ENCODE results near the gene AOC2.
"Not testable (repeated sequence)": the region's sequence is repeated elsewhere in the genome, so short reads cannot be mapped to it uniquely, and the experiment has no call there.

Gene AOC2

GRCh38 chr17:42832213-42832933 lies 12.0 kb upstream of the AOC2 start:
- DNase-seq = no peak

- peak; percentile 91 for DNase-seq
These were observed 11.2 kb upstream of the AOC2 start, which contains the start of gene PSME3 for GRCh38 chr17:42832934-42833766. TSS of gene PSME3 (plus strand) at chr17:42833397. CDS start at chr17:42833632, 235 bp downstream.

- no peak for DNase-seq
These were observed 10.5 kb upstream of the AOC2 start for GRCh38 chr17:42833767-42834422.

GRCh38 chr17:42835732-42836131 lies 8.6 kb upstream of the AOC2 start:
- DNase-seq = no peak

- DNase-seq = no peak
These were observed 2.2 kb upstream of the AOC2 start for GRCh38 chr17:42841975-42842685.

- peak; percentile 70 for DNase-seq
These were observed 934 bp upstream of the AOC2 start for GRCh38 chr17:42843358-42843934.

GRCh38 chr17:42844761-42845555 lies 578 bp downstream of the AOC2 start:
- no peak for DNase-seq

GRCh38 chr17:42845556-42845917 lies 1.2 kb downstream of the AOC2 start:
- DNase-seq = no peak

GRCh38 chr17:42845918-42846593 lies 1.7 kb downstream of the AOC2 start:
- no peak for DNase-seq

DNA sequence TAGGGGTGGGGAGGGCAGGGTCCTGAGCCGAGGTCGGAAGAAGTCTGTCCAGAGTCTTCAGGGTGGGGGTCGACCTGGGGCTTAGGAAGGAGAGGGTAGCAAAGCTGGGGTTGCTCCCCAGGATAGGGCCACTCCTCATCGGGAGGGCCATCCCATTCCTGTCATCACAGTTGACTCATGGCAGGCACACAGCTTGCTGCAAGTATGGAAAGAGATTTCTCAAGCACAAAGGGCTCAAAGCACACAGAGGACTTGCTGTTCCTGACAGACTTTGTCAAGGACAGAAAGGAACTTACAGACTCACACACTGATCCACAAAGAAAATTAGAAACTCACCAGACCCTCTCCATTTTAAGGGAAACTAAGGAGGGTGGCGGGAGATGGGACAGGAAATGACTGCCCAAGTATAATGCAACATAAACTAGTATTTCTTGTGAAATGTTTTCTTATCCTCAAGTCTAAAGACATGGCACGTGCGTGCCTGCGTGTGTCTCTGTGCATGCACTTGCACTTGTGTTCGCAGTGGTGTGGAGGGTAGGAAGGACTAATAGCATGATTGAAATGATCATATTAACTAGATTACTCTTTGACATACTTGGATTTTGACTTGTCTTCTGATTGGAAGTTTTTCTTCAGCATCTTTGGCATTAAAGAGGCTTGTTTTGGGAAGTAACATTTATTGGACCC lies 2.4 kb downstream of the AOC2 start:
- no peak for DNase-seq

DNA sequence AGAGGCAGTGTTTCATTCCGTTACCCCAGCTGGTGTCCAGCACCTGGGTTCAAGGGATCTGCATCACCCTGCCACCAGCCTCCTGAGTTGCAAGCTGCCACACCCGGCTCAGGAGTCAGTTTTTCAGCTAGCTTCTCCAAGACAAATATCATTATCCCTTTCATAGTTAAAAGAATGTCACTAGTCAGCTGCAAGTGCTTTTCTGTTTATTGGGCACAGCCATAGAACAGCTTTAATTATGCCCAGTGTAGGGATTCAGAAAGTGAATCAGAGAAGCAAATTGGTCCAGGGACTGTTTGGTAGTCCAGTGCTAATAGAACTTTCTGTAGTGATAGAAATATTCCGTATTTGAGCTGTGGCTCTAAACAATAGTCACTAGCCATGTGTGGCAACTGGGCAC lies 3.7 kb downstream of the AOC2 start:
- DNase-seq = no peak

DNA sequence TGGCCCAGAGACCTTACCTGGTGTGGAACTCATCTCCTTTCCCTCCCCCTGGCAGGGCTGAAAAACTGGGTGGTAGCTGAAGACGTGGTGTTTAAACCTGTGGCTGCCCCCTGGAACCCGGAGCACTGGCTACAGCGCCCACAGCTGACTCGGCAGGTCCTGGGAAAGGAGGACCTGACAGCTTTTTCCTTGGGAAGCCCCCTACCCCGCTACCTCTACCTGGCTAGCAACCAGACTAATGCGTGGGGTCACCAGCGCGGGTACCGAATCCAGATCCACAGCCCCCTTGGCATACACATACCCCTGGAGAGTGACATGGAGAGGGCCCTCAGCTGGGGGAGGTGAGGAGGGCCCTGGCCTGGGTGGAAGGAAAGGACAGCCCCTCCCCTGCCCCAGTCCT lies 4.7 kb downstream of the AOC2 start:
- DNase-seq = no peak

DNA sequence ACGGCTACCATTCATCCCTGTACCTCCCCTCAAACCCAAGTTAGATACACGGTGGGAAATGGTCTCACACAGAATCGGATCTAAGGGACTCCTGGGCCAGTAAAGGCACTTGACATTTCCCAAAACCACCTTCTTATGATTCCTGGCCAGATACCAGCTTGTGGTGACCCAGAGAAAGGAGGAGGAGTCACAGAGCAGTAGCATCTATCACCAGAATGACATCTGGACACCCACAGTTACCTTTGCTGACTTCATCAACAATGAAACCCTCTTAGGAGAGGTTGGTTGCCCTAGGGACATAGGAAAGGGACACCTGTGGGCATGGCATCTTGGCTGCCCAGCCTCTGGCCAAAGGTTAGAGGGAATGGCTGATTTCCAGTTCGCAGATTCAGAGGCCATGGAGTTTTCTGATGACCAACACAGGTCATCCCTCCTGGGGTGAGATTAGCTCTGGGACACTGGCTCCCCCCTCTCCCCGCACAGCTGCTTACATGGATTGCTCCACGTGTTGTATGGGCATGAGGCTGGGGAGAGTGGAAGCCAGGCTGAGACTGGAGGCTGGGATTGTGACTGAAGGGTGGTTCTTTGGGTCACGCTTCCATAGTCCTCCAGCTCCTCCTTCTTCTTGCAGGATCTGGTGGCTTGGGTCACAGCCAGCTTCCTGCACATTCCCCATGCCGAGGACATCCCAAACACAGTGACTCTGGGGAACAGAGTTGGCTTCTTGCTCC lies 5.2 kb downstream of the AOC2 start:
- DNase-seq = no peak

GRCh38 chr17:42850954-42851353 lies 6.6 kb downstream of the AOC2 start, which contains the start of gene AOC3:
TSS of gene AOC3 (plus strand) at chr17:42851199. CDS start at chr17:42851344, 145 bp downstream.
- DNase-seq = no peak

GRCh38 chr17:42851371-42852240 lies 7.2 kb downstream of the AOC2 start:
- not testable (repeated sequence) for DNase-seq

GRCh38 chr17:42852351-42852750 lies 8.0 kb downstream of the AOC2 start:
- DNase-seq = no peak

DNA sequence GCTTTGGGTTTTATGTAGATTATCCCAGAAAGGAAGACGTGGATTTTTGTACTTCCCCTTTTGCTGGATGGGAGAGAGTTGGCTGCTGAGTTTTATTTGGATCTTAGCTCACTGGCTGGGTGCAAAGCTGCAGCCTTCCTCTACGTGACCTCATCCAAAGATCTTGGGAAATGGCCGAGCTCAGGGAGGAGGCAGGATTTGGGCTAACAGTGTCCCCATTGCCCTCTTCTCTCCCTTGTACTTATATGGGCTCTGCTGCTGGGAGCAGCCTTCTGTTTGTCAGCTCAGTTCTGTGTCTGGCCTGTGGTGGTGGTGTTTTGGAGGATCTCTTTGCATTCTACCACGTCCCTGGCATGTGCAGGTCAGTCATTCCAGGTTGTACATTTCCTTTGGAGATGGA lies 8.6 kb downstream of the AOC2 start:
- DNase-seq = no peak

- no peak for DNase-seq
These were observed 9.2 kb downstream of the AOC2 start for GRCh38 chr17:42853597-42853967.
